ENCODE results near the gene CDH4.

GRCh38 chr20:61909821-61910220 lies 657.8 kb downstream of the CDH4 start:
- TF ChIP-seq POLR2A (IDR thresholded peaks at IDR 0.05) (no peak), CTCF (IDR thresholded peaks at IDR 0.05) (no peak)
